Bone marrow (tissue), 2 donors: ENCODE data around the gene HCRTR1.

ENCODE experiments used
- DNase-seq, 2 donors: peaks; one replicate each; lab custom pipeline; 2025; lab: John Stamatoyannopoulos, UW

HCRTR1 gene

DNA sequence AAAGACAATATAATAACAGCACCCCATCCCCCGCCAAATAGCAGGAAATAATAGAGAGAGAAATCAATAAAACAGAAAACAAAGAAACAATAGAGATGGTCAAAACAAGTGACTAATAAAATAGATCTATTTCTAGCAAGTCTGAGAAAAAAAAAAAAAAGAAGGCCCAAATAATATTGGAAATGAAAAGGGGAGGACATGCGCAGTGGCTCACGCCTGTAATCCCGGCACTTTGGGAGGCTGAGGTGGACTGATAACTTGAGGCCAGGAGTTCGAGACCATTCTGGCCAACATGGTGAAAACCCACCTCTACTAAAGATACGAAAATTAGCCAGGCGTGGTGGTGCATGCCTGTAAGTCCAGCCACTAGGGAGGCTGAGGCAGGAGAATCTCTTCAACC is 18.5 kb upstream of the HCRTR1 start:
- no peak for DNase-seq

GRCh38 chr1:31600641-31601040 is 16.8 kb upstream of the HCRTR1 start:
- DNase-seq: no peak

DNA sequence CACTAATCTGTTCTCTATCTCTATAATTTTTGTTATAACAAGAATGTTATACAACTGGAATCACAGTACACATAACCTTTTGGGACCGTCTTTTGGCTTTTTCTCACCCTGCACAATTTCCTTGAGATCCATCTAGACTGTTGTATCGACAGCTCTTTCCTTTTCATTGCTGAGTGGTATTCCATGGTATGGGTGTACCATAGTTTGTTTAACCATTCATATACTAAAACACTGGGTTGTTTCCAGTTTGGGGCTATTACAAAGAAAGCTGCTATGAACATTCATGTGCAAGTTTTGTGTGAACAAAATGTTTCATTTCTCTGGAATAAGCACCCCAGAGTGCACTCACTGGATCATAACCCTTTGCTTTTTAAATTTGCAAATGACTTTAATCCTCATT is 15.4 kb upstream of the HCRTR1 start:
- no peak for DNase-seq

DNA sequence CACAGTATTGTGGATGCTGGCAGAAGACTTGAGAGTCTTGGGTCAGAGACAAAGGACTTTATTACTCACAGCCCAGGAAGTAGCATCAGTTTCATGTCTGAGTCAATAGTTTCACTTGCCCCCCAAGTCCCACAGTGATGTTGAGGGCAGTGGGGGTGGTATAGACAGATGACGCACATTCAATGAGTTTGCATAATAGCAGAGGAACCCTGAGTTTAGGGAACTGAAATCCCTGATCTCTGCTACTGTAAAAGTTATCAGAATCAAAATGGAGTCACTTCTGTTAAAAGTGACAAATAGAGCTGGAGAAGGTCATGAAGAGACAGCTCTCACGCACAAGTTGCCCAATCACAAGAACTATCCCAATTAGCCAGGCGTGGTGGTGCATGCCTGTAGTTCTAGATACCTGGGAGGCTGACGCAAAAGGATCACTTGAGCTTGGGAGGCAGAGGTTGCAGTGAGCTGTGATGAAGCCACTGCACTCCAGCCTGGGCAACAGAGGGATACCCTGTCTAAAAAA is 11.5 kb upstream of the HCRTR1 start:
- peak in 1 of 2 donors; percentile 91 for DNase-seq

DNA sequence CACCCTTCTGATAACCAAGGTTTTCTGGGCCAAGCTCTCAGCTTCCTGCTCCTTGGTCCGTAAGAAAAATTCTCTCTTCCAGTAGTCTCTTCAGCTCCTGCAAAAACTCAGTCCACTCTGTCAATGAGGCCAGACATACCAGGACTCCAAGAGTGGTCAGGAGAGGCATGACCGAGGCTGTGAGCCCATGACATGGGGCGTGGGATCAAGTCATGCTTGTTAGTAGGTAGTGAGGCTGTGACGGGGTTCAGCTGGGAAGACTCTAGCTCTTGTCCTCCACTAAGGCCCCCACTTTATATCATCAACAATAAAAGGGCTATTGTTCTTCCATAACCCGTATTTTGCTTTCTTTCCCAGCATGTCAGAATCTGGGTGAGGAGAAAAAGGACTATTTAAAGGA is 10.1 kb upstream of the HCRTR1 start:
- DNase-seq: no peak

GRCh38 chr1:31609514-31610118 is 7.9 kb upstream of the HCRTR1 start:
- no peak for DNase-seq

DNA sequence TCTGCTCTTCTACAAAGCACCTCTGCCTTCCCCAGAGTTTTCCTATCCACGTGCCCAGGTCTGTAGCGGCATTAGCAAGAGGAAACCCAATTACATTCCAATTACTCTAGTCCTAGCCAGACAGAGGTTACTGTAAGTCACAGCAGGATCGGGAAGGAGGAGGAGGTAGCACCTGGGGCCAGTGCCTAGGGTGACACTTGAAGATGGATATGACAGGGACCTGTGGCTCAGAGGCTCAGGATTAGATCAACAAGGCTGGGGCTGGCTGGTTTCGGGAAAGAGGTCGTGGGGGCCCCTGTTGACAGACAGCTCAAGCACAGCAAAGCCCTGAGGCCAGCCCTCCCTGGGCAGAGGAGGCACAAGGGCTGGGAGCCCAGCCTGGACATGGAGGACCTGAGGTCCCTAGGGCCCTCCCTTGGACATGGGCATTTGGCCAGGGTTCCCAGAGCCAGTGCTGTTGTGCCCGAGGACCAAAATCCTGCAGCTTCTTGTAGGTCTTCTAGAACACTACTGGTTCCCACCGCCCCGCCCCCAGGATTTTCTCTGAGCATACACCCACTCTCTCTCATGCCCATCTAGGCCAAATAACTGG is 3.0 kb upstream of the HCRTR1 start:
- DNase-seq: no peak

DNA sequence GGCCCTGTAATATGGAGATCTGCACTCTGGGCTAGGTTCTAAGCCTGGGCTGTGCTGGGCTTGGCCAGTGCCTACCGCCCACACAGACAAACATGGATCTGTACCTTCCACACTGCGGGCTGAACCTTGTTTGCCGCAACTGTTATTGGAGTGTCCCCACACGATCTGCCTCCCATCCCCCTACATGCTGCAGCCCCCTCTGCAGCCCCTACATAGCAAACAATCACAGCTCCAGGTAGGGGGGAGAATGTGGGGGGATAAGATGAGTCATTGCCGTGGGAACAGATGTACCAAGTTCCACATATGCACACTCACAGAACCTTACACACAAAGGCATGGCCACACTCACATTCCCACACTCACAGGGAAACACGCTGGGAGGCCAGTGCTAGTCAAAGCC is 2.1 kb upstream of the HCRTR1 start:
- no peak for DNase-seq

DNA sequence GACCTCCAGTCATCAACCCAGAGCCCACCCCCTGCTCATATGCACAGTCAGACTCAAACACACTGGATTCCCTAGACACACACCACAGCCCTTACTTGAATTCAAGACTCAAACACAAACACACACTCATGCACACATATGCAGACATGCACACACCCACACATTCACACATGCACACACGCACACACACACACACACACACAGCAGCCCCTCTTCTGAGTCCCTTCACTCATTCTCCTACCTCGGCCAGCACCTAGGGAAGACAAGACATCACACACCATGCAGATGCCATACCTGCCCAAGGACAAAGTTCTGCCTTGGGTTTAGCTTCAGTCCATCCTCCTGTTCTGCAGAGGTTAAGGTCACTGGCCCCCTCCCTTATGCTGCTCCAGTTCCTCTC is 1.6 kb upstream of the HCRTR1 start:
- no peak for DNase-seq

GRCh38 chr1:31617916-31618746 is 642 bp downstream of the HCRTR1 start:
- peak; percentile 24 to 30 for DNase-seq

GRCh38 chr1:31618916-31619846 is 1.7 kb downstream of the HCRTR1 start:
- no peak for DNase-seq

DNA sequence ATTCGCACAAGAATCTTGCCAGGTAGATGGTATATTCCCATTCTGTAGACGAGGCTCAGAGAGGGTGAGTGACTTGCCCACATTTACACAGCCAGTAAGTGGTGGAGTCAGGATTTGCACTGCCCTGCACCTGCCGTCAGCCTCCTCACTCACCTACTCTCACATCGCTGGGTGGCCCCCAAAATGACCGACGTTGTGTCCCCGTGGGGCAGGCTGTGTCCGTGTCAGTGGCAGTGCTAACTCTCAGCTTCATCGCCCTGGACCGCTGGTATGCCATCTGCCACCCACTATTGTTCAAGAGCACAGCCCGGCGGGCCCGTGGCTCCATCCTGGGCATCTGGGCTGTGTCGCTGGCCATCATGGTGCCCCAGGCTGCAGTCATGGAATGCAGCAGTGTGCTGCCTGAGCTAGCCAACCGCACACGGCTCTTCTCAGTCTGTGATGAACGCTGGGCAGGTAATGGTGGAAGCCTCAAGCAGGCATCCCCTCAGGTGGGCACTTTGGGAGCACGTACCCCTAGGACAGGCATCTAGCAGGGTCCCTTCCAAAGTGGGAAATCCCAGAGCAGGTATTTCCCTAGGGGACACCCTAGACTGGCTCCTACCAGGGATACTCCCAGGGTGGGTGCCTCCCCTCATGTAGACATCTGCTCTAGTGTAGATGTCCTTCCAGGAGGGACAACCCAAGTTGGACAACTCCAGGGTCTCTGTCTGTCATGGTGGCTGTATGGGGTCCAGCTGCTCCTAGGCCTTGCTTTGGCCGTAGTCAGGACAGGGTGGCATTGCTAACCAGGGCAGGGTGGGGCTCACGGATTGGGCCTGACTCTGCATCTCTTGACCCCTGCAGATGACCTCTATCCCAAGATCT is 3.4 kb downstream of the HCRTR1 start:
- DNase-seq: no peak

GRCh38 chr1:31621498-31621820 is 4.0 kb downstream of the HCRTR1 start:
- no peak for DNase-seq

DNA sequence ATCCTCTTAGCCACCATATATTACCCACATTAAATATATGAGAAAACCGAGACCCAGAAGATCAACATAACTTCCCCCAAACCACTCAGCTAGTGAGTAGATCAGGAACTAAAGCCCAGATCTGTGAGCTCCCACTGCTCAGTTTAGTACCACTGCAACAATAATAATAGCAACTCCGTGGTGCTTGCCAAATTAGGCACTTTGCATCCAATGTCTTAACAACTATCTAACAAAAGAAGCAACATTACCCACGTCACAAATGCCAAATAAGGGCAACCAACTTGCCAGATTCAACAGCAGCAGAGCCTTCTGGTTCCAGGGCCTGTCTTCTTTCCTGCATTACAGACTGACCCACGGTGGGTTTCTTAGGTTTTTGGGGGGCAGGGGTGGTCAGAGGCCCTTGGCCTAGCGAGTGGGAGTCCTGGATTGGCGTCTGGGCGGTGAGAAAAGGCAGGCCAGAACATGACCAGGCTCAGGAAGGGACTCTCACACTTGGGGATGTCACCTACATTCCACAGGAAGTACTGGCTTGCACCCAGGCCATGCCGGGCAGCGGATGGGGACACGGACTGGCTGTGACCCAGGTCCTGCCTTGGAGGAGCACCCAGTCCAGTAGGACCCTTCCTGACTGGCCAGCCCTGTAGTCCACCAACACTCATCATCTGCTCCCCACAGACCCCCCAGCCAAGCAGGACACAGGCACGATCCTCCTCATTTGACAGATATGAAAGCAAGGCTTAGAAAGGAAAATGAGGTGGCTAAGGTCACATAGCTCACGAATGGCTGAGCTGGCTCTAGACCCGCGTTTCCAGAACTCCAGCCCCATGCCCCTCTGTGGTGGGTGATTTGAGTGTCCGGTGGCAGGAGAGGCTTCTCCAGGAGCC is 4.6 kb downstream of the HCRTR1 start:
- no peak for DNase-seq

GRCh38 chr1:31623365-31623764 is 5.9 kb downstream of the HCRTR1 start:
- no peak for DNase-seq

- DNase-seq: no peak
Observed at GRCh38 chr1:31624309-31624708, 6.8 kb downstream of the HCRTR1 start.

DNA sequence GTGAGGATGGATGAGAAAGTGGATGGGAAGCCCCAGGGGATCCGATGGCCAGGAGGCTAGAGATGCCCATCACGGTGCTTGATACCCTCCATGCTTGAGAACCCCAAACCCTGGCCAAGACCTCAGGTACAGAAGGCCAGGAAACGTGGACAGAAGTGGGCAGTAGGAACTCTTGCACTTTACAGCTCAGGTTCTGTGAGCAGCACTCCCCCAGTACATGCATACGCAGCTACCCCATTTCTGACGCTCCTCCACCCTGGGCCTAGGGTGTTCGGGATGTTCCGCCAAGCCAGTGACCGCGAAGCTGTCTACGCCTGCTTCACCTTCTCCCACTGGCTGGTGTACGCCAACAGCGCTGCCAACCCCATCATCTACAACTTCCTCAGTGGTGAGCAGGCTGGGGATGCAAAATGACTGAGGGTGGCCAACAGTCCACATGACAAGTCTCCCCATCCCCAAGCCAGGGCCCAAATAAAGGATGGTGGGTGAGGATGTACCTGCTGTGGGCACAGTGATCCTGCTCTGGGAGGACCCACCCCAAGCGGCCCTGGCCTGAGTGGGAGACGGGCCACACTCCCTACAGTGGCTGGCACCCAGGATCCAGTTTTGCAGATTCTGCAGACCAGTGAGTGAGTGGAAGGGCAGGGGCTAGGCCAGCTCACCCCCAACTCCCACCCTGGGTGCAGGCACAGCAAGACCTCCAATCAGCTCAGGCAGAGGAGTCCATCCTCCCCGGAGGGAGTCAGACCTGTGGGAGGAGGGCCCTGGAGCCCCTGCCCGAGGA is 7.4 kb downstream of the HCRTR1 start:
- no peak for DNase-seq

DNA sequence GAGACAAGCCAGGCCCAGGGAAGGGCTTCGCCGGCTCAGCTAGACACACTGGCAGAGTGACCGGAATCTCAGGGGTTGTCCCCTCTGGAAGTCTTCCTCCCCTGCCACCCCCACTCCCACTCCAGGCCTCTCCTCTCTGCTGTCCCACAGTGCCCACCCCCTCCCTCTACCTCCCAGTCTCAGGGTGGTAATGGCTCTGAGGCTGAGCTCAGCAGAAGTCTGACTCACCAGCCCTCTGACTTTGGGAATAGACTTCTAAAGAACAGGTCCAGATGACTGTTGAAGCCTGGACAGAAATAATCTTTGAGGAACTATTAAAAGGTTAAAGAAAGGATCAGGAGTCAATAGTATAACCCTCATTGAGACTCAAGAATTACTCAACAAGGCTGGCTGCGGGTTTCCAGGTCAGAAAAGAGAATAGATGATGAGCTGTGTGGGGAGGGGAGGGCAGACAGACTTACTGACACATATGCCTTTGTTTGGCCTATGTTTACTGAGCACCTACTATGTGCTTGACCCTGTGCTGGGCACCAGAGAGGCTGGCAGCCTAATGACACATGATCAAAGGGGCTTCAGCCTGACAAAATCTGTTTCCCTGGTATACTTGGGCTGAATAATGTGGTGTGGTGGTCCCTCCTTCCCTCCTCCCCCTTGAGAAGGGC is 8.2 kb downstream of the HCRTR1 start:
- no peak for DNase-seq
